GM19025 (cell line): ENCODE measurements around the gene HOXA11.

Source experiments
- ATAC-seq: cut with Tn5 transposase; IDR thresholded peaks from one replicate; pipeline ENCODE4 v1.9.1; 2021; ENCODE audit warnings: mild to moderate bottlenecking, low read depth, moderate library complexity; ENCODE audit not compliant: unreplicated experiment

Gene HOXA11

DNA sequence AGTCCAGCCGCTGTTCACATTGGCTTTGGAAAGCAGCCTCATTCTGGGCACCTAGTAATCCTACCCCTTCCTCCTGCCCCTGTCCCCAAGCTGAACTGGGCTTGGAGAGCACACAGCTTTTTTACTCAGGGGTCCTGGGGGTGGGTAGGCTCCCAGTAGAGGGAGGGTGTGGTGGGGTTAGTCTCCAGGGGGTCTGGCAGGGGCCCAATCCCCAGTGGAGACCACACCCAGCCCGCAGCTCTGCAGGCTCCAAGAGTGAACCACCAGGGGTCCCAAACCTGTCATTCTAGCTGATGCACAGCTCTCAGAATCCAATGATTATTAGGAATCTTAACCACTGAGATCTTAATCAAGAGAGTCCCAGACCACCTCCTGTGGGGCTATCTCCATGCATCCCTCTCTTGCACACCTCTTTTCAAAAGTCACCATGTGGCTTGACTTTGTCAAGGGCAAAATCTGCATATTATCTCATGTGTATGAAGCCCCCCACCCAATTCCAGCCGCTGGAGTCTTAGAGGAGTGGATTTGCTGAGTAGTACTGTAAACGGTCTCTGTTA is 2.7 kb downstream of the HOXA11 start:
- no peak for ATAC-seq

DNA sequence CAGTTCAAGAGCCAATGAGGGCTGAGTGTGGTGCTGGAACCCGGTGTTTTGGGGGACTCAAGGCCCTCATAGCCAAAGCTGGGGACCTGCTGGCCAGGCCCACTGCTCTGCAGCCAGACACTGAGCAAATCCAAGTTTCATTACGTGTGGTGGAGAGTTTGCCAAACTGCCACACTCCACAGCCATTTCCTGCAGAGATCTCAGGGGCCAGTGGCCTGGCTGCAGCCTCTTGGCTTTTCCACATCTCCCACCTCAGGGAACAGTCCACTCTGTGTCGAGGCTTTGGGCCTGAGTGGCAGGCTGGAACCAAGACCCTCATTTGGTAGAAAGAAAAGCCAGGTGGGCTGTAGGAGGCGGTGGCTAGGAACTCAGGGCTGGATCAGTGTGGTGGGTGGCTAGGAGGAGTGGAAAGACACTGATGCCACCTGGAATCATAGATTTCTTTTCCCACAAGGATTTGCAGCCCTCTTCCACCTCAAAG is 3.2 kb downstream of the HOXA11 start:
- ATAC-seq = no peak

DNA sequence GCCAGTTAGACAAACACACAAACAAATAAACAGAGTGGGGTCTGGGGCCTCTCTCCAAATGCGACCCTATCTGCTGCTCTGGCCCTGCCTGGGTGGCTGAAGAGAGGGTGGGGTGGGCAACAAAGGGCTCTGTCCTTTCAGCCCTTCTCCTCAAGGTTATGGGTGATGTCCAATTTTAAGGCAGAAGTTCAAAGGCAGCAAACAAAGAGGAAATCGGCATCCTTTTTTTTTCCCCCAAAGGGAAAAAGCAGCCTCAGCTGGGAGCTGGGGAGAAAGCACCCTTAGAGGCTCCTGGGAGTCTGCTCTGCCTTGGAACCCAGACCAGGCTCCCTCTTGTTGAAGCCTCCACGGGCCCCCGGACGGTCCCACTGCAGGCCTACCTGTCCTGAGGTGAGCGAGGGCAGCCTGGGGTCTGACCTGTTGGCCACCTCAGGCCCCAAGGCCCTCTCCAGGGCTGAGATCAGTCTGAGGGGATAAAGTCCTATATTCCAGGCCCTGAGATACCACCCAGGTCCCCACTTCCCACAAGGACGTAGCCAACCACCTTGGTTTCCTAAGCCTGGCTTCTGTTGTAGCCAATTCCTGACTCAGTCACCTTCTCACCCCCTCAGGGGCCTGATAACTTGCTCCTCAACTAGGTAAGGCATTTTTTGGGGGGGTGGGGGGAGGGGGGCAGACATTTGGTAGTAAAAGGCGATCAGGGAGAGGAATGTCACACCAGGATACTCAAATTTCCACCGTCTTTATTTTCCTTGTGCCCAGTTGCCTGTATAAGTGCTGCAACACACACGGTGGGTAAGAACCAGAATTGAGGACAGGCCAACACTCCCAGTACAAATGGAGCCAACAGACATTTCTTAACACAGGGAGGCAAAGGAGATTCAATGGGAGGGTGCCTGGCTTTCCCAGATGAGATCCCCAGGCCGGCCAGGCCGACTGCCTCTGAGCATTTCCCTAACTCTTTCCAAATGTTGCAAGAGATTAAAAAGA is 4.3 kb downstream of the HOXA11 start:
- no peak for ATAC-seq

DNA sequence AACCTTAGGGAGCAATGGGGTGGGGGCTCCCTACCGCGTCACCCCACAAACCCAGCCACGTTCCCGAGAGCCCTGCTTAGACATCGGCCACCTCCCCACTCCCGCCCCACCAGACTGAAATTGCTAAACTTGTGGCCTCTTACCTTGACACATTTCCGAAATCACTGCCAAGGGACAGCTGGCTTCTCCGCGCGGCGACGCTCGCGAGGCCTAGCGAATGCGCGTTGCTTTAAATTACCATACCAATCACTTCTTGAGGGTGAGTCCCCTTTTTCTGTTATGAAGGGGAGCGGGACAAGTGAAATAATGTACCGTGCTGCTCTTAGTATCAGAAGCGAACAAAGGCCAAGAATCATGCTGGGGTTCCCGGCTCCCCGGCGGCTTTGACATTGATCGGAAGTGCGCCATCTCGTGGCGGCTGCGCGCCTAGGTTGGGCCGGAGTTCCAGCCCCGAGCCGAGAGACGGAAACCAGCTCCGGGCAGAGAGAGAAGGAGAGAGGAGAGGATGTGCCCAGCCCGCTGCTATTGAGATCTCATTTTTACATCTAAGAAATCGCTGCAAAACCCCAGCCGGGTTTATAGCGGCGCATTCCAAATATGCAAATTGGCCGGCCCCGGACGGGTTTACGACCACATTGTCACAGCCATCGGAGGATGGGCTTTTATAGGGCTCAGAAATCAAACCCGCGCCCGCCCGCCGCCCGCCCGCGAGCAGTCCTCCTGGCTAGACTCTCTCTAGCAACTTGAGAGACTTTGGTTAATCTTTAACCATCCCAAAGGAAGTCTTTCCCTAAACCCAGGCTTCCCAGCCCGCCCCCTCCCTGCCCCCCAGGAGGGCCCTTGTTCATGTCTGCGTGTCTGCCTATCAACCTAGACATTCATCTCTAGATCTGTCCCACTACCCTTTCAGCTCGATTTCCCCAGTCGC is 5.3 kb downstream of the HOXA11 start:
- no peak for ATAC-seq

DNA sequence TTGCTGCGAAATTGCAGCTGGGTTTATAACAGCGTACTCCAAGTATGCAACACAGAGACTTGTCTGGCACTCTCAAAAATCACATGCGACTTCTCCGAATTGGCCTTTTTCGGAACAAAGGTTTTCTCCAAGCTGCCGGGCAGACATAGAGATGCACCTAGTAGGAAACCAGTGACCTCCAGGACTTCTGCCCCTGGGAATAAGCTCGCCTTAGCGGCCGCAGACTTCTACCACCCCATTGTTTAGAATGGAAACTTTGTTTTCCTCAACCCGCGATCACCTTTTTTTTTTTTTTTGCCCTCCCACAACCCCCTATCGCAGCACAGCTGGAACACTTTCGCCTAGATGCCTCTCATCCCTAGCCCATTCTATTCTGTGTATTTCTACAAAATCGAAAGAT is 6.0 kb downstream of the HOXA11 start:
- no peak for ATAC-seq

DNA sequence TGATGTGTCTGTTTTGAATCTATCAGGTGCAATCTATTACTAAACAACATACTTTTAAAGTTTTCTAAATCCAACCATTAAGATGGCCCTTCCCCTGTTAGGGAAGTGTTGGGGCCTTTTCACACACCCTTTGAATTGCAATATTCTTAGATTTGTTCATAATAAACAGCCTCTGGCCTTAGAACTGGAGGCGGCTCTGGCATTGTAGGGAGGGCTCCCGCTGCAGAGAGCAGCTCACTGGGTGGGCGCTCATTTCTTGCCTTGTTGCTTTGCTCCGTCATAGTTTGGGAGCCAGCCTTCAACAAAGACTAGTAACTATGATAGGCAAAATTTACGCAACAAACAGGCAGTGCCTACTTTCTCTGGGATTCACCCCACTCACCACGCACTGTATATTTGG is 6.7 kb downstream of the HOXA11 start:
- no peak for ATAC-seq

DNA sequence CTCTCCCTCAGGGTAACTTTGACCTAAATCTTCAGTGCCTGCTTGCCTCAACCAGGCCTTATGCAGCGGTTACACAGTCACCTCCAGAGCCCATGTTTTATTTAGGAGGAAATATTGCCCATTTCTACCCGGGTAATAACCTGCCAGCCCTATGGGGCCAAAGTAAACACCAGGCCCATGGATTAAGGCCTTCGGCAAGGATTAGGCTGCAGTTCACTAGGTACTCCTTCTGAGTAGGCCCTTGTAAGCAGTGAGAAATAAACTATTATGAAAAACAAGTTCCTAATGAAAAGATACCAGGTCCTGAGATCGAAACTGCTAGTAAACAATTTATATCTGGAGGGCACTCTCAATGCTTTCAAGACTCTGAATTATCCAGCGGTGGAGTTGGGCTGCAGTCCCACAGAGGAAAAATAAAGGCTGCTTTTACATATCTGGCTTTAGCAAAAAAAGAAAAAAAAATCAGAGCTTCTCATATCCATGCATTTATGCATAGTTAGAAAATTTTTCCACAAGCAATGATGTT is 7.2 kb downstream of the HOXA11 start:
- ATAC-seq = no peak

DNA sequence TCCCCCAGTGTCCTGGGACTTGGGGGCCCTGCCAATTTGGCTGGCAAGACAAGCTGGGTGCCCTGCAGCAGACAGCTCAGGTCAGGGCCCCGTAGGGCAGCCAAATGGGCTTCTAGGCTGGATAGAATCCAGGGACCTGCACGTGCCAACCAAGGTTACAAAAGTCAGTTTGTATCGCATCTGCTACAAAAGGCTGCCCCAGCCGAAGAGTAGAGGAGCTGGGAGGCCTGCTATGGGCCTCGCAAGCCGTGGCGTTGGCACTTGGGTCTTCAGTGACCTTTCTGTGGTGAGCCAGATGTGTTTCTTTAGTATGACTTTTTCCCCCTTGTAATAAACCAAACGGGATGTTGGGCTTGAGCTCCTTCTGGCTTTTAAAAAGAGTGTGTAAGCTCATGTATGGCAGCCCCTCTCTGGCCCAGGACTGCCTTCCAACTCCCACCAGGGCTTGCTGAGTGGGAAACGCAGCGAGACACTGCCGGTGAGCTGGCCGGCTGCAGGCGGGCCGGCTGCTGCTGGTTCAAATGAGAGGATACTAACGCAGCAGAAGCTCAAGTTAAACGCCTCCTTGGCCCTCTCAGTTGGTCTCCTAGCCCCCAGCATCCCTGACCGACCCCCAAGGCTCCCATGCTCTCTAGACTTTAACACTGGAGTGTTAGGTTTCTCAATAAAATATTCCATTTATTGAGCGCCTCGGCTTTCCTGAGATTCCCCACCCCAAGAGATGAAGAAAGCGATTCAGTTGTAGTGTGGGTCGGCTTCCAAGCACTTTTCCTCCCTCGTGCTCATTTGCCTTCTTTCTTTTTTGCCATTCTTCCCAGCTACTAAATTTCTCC is 7.9 kb downstream of the HOXA11 start:
- ATAC-seq = no peak

DNA sequence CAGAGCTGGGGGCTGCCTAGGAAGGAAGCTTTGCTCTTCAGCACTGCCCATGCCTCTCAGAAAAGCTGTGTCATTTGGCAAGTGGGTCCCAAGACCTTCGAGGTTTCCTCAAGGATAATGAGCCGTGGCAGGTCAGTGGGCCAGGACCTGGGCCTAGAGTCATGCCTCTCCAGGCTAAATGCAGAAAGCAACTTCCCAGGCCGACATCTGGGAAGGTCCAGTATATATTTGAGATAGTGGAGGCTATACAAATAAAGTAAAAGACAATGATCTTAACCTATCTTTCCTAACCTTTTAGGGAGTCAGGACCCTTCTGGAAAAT is 8.5 kb downstream of the HOXA11 start:
- no peak for ATAC-seq

DNA sequence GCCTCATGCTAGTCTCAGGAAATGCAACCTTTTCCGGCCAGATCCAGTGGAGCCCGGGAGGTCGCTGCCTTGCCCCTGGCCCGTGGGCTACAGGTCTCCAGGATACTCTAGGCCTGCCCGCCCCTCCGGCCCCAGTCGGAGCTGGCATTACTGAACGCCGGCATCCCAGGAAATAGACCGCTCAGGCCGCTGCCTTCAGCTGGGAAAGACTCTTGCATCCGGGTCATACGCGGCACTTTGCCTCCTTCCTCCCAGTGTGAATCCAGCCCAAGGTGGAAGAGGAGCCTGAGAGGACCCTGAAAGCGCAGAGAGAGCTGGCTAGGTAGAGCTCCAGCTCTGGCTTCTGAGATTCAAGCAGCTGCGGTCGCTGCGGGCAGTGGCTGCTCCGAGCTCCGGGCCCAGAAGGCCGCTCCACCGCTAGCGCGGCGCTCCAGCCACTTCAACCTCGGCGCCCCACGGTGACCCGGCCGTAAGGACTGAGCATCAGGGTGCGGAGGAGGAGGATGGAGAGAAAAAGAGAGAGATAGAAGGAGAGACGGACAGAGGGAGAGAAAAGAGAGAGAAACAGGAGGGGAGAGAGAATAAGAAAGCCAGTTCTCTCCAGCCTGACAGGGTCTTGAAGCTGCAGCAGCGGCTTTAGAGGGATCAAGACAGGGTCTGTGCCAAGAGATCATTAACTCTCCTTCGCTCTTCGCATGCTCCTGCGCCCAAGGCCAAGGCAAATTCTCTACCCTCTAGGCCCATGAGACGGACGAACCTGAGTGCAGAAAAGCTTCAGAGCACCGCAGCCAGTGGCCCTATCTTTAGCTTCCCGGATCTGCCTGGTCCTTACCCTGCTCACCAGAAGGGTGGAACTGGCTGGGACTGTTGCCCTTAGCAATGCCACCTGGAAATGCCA is 9.2 kb downstream of the HOXA11 start:
- no peak for ATAC-seq

DNA sequence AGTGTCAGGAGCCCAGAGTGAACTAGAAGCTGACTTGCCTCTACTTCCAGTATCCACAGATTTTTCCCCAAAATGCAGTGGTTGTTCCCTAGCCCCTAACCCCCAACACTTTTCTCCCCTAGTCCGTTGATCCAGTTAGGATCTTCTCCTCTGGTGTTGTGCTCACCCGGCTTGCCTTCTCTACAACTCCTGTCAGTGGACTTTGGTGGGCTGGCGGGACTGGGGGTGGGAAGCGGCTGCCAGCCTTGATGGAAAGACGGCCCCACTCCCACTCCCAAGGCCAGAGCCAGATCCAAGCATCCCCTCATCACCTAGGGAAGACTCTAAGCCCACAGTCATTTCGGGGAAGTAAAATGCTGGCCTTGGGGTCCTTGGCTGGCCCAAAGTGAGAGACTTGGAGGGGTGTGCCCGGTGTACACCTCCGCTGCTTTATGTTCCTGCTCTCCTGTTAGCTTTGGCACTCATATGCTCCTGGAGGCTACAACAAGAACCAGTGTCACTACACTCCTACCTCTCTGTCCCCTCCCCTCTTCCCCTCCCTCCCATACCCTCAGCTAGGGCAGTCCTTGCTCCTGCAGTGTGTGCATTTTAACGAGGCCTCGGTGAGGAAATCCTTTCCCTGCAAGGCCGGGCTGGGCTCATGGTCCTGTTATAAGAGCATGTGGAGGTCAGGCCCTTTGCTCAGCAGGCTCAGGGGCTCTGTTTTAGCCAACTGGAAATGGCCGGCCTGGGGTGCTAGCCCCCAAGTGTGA is 10.0 kb downstream of the HOXA11 start:
- ATAC-seq = no peak

DNA sequence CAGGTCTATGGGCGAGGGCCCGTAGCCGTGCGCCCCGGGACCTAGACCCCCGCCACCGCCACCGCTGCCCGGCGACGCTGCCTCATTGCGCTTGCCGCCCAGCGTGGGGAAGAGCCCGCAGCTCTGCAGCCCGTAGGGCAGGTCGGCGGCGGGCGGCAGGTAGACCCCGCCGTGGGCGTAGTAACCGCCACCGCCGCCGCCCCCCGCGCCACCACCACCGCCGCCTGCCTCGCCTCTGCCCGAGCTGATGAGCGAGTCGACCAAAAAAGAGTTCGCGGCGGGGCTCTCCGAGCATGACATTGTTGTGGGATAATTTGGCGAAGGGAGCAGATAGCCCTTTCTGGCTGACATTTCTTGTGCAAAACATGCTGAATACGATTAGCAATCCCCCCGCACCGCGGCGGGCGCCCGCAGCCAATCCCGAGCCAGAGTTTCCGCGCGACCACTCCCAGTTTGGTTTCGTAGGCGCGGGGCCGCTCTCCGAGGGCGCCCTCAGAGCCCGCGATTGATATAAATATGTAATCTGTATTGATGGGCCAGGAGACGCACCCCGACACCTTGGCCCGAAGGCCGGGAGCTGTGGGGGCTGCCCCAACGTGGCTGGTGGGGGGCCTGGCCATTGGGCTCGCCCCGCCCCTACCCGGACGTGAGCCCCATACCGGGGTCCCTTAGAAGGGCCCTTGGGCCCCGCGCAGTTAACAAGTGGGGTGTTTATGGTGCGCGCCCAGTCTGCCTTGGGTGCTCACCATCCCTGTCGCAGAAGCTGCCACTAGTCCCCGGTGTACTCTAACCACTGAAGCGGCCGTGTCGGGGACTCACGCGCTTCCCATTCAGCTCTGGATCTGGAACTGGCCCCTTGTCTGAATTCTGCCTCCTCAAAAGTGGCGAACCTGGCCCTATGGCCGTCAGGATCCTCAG is 10.8 kb downstream of the HOXA11 start, which contains the start of gene HOXA10:
Gene HOXA10, minus strand, starts transcription at position 365 of the 918 bp plus-strand sequence. Its CDS starts 14 bp downstream, at position 351.
- ATAC-seq = no peak

DNA sequence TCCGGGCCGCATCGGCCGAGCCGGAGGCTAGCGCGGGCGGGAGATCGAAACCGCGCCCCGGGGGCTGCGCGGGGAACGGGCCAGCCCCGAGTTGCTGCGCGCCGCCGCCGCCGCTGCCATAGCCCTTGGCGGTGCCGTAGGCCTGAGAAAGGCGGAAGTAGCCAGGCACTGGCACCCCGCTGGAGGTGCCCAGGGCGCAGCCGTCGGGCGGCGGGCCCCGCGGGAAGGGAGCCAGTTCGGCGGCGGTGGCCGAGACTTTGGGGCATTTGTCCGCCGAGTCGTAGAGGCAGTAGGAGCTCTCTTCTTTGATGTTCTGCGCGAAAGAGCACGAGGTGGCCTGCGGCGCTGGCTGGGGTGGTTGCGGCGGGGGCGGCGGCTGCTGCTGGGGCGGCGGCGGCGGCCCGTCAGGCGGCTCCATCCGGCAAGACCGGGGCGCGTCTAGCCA is 11.5 kb downstream of the HOXA11 start:
- ATAC-seq = no peak

DNA sequence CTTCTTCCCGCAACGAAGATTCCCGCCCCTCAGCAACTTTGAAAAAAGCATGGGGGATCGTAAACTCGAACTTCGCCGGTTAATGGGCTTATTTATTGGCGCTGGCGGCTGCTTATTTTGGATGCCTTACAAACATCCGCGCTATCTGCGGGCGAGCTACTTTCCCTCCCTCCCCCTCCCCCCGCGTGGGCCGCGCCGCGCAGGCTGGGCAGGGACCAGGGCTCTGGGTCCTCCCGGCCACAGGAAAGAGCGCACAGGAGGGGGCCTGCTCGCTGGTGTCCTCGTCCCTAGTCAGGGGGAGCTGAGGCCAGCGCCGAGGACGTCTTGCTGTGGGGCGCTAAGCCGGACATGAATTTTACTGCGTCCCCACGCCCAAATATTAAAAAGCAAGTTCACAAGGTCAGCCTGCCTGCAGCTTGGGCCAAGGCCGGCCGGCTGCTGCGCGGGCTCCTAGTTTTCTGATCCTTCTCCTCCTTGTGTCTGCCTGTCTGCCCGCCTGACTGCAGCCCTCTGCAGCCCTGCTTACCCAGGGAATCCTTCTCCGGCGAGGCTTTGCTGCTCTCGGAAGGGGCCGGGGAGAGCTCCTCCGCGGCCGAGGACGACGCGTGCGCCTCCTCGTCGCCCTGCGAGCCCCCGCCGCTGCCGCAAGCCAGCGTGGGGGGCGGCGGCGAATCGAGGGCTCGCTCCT is 12.1 kb downstream of the HOXA11 start:
- no peak for ATAC-seq

DNA sequence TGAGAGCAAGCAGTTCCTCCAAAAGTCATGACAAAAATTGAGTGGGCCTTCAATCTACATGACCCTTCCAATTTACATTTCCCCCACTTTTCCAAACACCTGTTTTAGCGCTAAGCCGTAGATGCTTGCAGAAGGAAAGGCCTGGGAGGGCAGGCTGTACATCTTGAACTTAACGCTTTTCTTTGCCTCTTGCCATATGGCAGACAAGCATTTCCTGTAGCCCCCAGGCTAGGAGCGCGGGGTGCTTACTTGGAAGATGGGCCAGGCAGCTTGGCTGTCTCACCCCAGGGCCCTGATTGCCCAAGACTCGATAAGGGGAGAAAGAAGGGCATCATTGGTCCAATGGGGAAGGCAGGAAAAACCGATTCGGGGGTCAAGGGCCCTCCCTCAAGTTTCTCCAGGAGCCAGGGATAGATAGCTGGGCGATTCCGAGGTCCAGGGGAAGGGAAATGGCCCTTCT is 12.7 kb downstream of the HOXA11 start:
- ATAC-seq = no peak

DNA sequence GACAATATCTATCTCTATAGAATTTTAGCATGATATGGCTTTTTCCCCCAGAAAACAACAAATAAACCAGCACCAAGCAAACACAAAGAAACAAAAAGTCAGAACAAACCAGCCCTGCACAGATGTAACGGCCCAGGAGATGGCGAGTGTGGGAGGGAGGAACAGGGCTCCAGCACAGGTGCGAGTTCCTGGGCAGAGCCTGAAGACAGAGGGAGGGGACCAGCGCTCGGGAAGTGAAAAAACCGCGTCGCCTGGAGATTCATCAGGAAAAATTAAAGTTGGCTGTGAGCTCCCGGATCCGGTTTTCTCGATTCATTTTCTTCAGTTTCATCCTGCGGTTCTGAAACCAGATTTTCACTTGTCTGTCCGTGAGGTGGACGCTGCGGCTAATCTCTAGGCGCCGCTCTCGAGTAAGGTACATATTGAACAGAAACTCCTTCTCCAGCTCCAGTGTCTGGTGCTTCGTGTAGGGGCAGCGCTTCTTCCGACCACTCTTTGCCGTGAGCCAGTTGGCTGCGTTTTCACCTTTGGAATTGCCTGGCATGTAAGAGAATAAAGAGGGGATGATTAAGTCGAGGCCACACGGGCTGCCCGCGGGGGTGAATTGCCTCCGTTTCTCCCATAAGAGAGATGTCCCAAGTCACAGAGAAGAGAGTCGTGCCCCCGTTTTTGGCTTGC is 13.3 kb downstream of the HOXA11 start:
- no peak for ATAC-seq
